Activated CD4-positive, alpha-beta T cell treated with anti-CD3 and anti-CD28 coated beads, Interleukin-2, amount 50 U/mL, for 24 hours (primary cell): Measurements from ENCODE around the gene NOP16.
"Not testable (repeated sequence)": the region's sequence is repeated elsewhere in the genome, so short reads cannot be mapped to it uniquely, and the experiment has no call there.

Source experiments
- DNase-seq, 2 donors: peaks; one replicate each; pipeline ENCODE4 v3.0.0-alpha.2; 2020; ENCODE audit warnings: low read depth in 1 of 2, low spot score in 1 of 2

NOP16 gene

DNA sequence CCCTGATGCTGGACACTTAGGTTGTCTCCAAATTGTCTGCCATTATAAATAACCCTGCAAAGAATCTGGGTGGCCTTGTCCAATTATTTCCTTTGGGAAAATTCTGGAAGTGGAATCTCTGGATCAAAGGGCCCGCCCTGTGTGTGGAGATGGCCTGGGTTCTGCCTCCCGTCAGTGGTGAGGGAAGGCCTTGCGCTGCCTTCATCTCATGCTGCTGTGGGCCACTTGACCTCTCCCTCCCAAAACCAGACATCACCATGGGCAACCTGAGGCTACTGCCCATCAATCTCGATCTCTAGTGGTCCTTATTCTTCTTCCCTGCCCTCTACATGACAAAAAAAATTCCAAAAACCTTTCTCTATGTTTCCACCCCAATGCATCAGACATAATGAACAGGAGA lies 21.4 kb upstream of the NOP16 start:
- no peak for DNase-seq

DNA sequence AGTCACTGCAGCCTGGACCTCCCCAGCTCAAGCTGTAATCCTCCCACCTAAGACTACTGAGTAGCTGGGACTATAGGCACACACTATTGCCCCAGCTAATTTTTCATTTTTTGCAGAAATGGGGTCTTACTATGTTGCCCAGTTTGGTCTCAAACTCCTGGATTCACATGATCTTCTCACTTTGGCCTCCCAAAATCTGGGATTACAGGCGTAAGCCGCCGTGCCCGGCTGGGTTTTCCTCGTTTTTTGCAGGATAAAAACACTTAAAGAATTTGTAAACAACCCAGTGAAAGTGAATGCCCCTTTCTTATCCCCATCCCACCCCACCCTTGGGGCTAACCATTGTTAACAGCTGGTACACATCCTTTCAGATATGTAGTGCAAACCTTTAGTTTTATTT lies 20.2 kb upstream of the NOP16 start:
- DNase-seq: no peak

- DNase-seq: not testable (repeated sequence)
Measured at GRCh38 chr5:176408252-176408573, 19.8 kb upstream of the NOP16 start.

DNA sequence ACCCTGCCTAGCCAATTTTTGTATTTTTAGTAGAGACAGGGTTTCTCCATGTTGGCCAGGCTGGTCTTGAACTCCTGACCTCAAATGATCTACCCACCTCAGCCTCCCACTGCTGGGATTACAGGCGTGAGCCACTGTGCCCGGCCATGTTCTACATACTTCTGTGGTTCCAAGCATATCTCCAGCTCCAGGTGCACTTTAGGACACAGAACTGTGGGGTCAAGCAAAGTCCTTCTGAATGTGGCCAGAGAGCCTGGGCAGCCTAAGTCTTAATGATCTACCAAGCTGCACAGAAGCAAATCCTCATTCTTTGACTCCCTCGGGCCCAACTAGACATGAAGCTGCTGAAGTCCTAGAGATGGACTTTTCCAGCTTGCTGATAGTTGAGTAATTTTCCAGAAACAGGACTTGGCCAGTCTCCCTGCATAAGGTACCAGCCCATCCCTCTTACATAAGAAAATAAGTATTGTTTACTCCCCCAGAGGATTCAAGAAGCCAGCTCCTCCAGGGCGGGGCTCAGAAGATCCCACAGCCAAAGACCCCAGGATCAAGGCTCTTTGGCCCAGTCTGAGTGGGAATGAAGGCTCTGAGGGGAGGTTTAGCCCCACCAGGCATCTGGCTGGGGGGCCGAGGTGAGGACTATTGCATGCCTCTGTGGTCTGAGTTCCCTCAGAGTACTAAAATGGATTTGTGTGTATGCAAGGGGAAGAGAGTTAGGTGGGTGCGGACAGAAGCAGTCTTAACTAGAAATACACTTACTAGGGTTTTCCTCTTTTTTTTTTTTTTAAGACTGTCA lies 19.3 kb upstream of the NOP16 start:
- DNase-seq: no peak

- no peak for DNase-seq
Measured at GRCh38 chr5:176406436-176407052, 18.1 kb upstream of the NOP16 start.

DNA sequence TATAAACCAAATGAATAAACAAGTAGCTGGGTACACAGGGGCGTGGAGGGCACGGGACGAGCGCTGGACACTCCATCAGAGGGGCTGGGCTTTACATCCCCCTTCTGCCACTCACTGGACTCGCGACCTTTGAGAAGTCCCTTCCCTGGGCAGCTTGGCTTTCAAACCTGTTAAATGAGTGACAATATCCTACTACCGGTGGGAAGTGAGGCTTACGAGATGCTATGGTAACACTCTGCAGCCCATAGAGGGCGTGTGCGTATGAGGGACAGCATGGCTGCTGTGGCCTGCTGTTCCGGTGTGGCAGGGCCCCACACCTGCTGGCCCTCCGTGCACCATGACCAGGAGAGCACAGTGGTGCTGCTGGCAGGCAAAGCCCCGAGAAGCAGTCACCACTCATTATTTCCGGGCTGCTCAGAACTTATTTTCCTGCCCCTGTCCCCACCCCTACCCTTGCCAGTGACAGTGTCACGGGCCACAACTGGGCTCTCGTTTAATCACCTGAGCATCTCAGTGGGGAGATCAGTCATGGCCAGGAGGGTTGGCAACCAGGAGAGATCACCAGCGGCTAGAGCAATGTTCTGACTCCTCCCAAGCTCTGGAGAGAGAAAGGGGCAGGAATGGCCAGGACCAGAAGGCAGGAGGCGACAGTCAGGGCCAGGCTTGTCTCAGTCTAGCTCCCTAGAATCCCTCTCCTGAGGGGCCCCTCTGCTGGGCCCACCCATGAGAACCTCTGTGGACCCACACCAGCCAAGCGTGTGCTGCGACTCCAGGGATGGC lies 17.4 kb upstream of the NOP16 start:
- no peak for DNase-seq

DNA sequence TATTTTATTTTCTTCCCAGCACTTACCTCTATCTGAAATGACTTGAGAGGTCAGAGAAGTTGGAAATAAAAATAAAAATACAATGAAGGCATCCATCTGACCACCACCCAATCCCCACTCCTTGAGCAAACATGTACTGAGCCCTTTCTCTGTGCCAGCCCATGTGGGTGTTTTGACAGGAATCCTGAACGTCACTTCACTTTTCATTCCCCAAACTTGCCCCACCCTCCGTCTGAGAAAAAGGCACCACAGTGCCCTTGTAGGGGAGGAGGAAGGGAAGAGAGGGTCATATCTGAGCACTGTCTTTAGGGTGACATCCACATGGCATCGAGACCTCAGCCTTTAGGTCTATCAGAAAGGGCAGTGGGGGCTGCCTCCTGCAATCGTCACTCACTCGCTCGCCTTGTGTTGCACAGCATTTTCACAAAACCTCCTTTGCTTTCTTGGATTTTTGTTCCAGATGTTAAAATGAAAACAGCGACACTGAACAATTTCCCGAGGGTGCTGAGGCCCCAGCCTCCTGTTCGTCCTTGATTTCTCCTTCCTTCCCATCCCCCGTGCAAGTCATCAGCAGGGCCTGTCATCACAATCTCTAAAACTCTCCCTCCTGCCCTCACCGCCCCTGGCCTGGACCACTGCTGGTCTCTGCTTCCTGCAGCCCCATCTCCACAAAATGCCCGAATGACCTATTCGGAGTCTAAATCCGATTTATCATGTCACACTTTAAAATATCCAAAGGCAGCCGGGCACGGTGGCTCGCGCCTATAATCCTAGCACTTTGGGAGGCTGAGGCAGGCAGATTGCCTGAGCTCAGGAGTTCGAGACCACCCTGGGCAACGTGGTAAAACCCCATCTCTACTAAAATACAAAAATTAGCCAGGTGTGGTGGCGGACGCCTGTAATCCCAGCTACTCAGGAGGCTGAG lies 13.1 kb upstream of the NOP16 start:
- no peak for DNase-seq

- DNase-seq: no peak
Measured at GRCh38 chr5:176400382-176401156, 12.2 kb upstream of the NOP16 start.

DNA sequence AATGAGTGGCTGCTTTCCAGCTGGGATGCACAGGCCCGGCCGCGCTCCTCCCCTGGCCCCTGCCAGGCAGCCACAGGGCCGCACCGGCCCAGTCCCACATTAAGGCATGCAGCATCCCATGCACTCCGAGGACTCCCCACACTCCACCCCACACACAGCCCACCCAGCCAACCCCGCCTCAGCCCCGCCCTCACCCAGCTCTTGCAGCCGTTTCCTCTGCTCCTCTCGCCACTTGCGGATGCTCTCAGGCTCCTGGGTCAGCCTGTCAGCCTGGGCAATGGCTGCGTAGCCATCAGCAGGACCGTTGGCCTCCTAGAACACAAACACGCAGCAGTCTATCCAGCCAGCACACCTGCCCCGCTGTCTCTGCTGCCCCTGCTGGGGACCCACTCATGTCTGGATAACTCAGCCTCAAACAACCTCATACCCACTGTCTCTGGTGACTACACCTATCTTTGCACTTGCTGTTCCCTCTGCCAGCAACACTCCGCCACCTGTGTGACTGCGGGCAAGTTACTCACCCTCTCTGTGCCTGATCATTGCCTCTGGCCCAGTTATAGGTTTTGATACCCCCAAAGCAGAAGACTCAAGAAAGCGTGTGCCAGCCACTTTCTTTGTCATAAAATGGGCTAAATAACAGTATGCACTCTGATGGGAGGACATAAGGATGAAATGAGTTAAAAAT lies 9.5 kb upstream of the NOP16 start:
- DNase-seq: no peak

DNA sequence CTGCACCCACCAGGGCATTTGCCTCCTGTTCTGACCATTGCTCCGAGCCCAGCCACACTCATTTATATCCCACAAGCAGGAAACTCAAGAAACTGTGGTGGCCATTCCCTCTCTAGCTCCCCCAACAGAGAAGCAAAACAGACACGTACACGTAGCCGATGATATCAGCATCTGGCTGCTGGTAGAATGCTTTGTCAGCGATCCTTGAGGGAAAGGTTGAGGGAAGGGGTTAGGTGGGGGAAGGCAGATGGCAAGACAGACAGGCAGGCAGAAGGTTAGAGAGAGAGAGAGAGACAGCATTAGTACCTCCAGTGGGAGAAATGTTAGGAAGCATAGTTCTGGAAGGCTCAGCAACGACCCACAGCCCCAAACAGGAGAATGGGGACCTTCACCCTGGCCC lies 7.9 kb upstream of the NOP16 start:
- no peak for DNase-seq

DNA sequence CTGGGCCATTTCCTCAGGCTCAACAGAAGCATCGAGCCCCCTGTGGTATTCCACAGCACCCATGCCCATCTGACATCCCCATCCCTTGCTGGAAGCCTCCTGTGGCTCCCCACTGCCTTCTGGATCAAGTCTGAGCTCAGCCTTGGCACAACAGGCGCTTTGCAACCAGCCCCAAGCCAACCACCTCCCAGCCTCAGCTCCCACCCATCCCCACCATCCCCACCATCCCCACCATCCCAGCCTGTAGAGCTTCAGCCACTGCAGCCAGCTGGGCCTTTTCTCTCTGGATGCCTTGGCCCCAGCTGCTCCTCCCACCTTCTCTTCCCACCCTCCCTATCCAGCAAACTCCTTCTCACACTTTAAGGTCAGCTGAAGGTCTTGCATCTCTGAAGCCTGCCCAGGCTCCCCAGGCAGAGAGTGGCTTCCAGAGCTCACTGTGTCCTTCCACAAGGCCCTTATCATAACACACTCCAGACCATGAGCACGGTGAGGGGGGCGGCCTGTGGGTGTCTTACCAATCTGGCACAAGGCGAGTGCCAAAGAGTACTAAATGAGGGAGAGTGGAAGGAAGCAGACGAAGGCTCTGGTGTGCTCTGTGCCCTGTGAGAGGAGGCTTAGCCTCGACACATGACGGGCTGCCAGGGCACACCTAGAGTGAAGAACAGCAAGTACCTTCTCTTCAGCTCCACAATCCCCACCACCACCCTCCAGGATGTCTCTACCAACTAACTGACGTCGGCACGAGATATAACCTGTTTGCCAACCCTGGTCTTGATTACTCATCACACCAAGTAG lies 6.7 kb upstream of the NOP16 start:
- DNase-seq: no peak

DNA sequence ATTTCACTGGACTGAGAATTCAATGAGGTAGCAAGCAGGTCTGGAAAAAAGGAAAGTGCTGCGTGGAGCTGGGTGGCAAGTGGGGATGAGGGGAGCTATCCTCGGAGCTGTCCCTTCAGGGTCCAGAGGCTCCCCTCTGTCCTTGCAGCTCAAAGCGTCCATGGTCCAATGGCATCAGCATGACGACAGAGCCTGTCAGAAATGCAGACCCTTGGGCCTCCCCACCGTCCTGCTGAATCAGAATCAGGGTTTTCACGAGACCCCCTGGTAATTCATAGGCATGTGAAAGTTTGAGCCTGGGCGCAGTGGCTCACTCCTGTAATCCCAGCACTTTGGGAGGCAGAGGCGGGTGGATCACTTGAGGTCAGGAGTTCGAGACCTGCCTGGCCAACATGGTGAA lies 5.7 kb upstream of the NOP16 start:
- no peak for DNase-seq

GRCh38 chr5:176392526-176392925 lies 4.1 kb upstream of the NOP16 start:
- DNase-seq: no peak

DNA sequence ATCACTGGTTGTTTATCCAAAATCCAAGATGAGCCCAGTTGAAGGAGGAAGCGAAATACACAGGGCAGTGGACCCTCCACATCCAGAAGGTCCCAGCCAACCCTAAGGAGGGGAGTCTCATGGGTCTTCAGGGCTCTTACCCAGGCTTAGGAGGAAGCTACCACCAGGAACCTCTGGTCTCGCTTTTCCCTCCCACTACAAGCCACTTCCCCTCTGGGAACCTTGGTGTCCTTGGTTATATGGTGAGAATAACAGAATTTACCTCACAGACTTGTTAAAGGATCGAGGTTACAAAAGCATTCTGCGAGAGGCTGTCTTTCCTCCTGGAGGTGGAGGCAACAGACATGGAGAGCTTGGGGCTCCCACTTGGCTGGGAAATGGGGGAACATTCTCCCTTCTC lies 3.6 kb upstream of the NOP16 start:
- DNase-seq: no peak

GRCh38 chr5:176391479-176391878 lies 3.1 kb upstream of the NOP16 start:
- no peak for DNase-seq

- DNase-seq: no peak
Measured at GRCh38 chr5:176389135-176390123, 1.0 kb upstream of the NOP16 start.

- no peak for DNase-seq
Measured at GRCh38 chr5:176388003-176388443, 375 bp downstream of the NOP16 start.

DNA sequence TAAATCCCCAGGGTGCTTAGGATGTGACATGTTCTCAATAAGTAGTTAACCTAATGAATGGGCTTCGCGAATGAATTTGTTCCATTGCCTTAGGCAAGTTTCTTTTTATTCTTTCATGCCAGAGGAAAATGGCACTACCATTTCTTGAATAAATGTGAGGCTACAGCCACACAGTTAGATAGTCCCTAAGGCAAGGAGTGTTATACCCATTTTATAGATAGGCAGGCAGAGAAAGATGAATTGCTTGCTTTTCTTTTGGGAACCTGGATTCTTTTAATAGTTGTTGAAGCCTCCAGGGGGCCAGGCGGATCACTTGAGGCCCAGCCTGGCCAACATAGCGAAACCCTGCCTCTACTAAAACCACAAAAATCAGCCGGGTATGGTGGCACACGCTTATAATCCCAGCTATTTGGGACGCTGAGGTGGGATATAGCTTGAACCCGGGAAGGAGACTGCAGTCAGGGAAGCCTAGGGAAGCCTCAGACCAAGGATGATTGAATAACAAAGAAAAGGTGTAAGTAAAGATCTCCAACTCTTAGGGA lies 943 bp downstream of the NOP16 start:
- DNase-seq: no peak
